ENCODE measurements around the gene RTF1. TPM values are rescaled to one million over a fixed set of nuclear protein-coding genes. Genes with fewer than 3 reads are reported as not detected.

The RTF1 gene
- total RNA-seq, 1 donor from 2014 or later: 27.9 TPM

GRCh38 chr15:41493205-41493901 is 76.5 kb downstream of the RTF1 start, which contains the start of gene ITPKA:
Gene ITPKA (plus strand): TSS chr15:41493874. CDS start chr15:41493928, 54 bp downstream.
- peak within 1 kb of the TSS; percentile 45 for H3K4me3 ChIP-seq (ENCODE audit: low read depth, low read length)
- no peak for TF ChIP-seq CTCF (IDR thresholded peaks at IDR 0.05; ENCODE audit: insufficient read depth, low read length, poor library complexity, severe bottlenecking)
- H3K36me3 ChIP-seq (ENCODE audit: control insufficient read depth, insufficient read depth, low read length): no peaks in the 10 kb centered on the region
- no peak for DNase-seq (ENCODE audit: low read depth)
- peaks cover 32% of the 10 kb centered on the region for H3K27me3 ChIP-seq (ENCODE audit: control insufficient read depth, insufficient read depth, low read length)

GRCh38 chr15:41493902-41494189 is 77.0 kb downstream of the RTF1 start:
- H3K36me3 ChIP-seq (ENCODE audit: control insufficient read depth, insufficient read depth, low read length): no peaks in the 10 kb centered on the region
- no peak for DNase-seq (ENCODE audit: low read depth)
- peaks cover 32% of the 10 kb centered on the region for H3K27me3 ChIP-seq (ENCODE audit: control insufficient read depth, insufficient read depth, low read length)
- no peak for TF ChIP-seq CTCF (IDR thresholded peaks at IDR 0.05; ENCODE audit: insufficient read depth, low read length, poor library complexity, severe bottlenecking)
- peak overlapping the region; percentile 38 for H3K4me3 ChIP-seq (ENCODE audit: low read depth, low read length)

- Histone ChIP-seq H3K4me3 (ENCODE audit: low read depth, low read length) (peak overlapping the region; percentile 38), H3K36me3 (ENCODE audit: control insufficient read depth, insufficient read depth, low read length) (no peaks in the 10 kb centered on the region), H3K27me3 (ENCODE audit: control insufficient read depth, insufficient read depth, low read length) (peaks cover 32% of the 10 kb centered on the region)
- DNase-seq (ENCODE audit: low read depth): no peak
- TF ChIP-seq CTCF (IDR thresholded peaks at IDR 0.05; ENCODE audit: insufficient read depth, low read length, poor library complexity, severe bottlenecking): no peak
These were observed 77.5 kb downstream of the RTF1 start for GRCh38 chr15:41494190-41494921.

- Histone ChIP-seq H3K4me3 (ENCODE audit: low read depth, low read length) (peak overlapping the region; percentile 38), H3K36me3 (ENCODE audit: control insufficient read depth, insufficient read depth, low read length) (no peaks in the 10 kb centered on the region), H3K27me3 (ENCODE audit: control insufficient read depth, insufficient read depth, low read length) (peaks cover 32% of the 10 kb centered on the region)
- TF ChIP-seq CTCF (IDR thresholded peaks at IDR 0.05; ENCODE audit: insufficient read depth, low read length, poor library complexity, severe bottlenecking): no peak
- DNase-seq (ENCODE audit: low read depth): no peak
These were observed 78.2 kb downstream of the RTF1 start for GRCh38 chr15:41494922-41495735.

- no peak for TF ChIP-seq CTCF (IDR thresholded peaks at IDR 0.05; ENCODE audit: insufficient read depth, low read length, poor library complexity, severe bottlenecking)
- H3K4me3 ChIP-seq (ENCODE audit: low read depth, low read length): no peak overlapping the region
- H3K27me3 ChIP-seq (ENCODE audit: control insufficient read depth, insufficient read depth, low read length): peaks cover 32% of the 10 kb centered on the region
- DNase-seq (ENCODE audit: low read depth): no peak
- no peaks in the 10 kb centered on the region for H3K36me3 ChIP-seq (ENCODE audit: control insufficient read depth, insufficient read depth, low read length)
These were observed 79.1 kb downstream of the RTF1 start for GRCh38 chr15:41495736-41496599.
